ENCODE measurements around the gene WDR90. TPM values are rescaled to one million over a fixed set of nuclear protein-coding genes. Genes with fewer than 3 reads are reported as not detected.

The WDR90 gene
- total RNA-seq, 1 donor from 2014 or later = 75.9 TPM

GRCh38 chr16:640614-641013, 8.6 kb upstream of the WDR90 start:
- no peak for DNase-seq (ENCODE audit: low spot score in 2 of 2, unreplicated experiment in 2 of 2)
- Mint-ChIP-seq H3K4me3 (peak overlapping the region; percentile 39), H3K4me1 (peaks cover 8% of the 10 kb centered on the region), H3K27me3 (ENCODE audit: low read depth) (no peaks in the 10 kb centered on the region), H3K27ac (no peak overlapping the region), H3K9me3 (no peaks in the 10 kb centered on the region), H3K36me3 (no peaks in the 10 kb centered on the region)
- TF ChIP-seq CTCF (IDR thresholded peaks at IDR 0.05; ENCODE audit: unreplicated experiment) = no peak

DNA sequence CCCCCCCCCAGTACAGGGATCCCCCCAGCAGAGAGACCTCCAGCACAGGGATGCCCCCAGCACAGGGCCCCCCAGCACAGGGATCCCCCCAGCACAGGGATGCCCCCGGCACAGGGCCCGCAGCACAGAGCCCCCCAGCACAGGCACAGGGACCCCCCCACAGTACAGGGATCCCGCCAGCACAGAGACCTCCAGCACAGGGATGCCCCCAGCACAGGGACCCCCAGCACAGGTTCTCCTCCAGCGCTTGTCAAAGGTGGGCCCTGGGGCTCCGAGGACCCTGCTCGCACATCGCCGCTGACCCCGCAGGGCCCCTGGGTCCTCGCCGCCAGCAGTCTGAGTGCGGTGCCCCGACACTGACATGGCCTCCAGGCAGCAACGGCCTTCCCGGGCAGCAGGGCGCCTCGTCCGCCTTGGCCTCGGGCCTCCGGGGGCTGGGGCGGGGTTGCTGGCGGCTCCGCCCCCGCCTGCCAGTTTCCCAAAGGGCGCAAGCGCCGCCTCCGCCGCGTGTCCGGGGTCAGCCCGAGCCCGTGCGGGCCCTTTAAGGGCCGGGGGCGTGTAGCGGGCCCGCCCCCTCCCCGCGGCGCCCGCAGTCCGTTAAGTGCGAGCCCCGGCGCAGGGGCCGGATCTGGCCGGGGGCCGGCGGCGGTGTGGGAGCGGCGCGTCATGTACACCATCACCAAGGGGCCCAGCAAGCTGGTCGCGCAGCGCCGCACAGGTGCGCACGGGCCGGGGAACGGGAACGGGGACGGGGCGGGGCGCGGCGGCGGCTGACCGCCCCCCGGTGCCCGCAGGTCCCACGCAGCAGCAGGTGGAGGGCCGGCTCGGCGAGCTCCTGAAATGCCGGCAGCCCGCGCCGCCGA, 7.6 kb upstream of the WDR90 start, which contains the start of gene MCRIP2:
MCRIP2 (plus strand) TSS at position 503 of the 863 bp plus-strand sequence; CDS start at position 667, 164 bp downstream.
- no peaks in the 10 kb centered on the region for H3K27me3 Mint-ChIP-seq (ENCODE audit: low read depth)
- peak in 1 of 2 experiments; percentile 66 for DNase-seq (ENCODE audit: low spot score in 2 of 2, unreplicated experiment in 2 of 2)
- H3K9me3 Mint-ChIP-seq = no peaks in the 10 kb centered on the region

DNA sequence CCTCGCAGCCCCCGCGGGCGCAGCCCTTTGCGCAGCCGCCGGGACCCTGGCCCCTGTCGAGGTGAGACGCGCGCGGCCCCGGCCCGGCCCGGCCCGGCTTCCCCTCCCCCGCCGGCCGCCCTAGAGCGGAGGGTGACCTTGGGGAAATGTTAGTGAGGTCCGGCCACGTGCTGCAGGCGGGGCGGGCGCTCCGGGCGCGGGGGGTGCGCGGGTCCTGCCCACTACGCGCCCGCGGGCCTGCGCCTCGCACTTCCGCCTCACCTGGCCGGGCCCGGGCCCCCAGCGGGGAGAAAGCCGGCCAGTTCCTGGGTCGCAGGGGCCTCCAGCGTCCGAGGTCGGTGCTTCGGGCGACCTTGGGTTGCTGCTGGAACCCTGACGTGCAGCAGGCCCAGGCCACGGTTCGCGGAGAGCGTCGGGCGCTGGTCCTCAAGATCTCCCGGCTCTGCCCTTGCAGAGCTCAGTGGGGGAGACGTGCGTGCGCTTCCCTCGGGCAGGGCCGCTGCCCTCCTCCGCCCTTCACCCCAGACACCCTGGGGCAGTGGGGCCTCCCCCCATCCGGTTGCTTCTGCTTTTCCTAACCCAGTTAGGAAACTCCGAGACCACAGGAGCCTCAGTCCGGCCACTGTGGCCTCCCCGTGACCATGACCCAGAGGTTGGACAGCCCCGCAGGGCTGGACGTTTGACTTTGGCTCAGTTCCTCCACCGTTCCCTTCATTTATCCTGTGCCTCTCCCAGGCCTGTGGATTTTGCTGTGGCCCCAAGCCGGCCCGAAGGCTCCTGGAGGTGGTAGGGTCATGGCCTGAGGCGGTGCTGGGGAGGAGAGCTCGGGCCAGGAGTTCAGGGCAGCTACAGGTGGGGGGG, 6.7 kb upstream of the WDR90 start:
- H3K4me1 Mint-ChIP-seq = peaks cover 4% of the 10 kb centered on the region
- H3K36me3 Mint-ChIP-seq = no peaks in the 10 kb centered on the region
- no peaks in the 10 kb centered on the region for H3K27me3 Mint-ChIP-seq (ENCODE audit: low read depth)
- H3K27ac Mint-ChIP-seq = no peak overlapping the region
- TF ChIP-seq CTCF (IDR thresholded peaks at IDR 0.05; ENCODE audit: unreplicated experiment) = no peak
- no peaks in the 10 kb centered on the region for H3K9me3 Mint-ChIP-seq
- DNase-seq (ENCODE audit: low spot score in 2 of 2, unreplicated experiment in 2 of 2) = no peak
- peak overlapping the region; percentile 62 for H3K4me3 Mint-ChIP-seq

More for the DNA sequence above, 7.6 kb upstream of the WDR90 start, which contains the start of gene MCRIP2:
- Mint-ChIP-seq H3K4me1 (peaks cover 7% of the 10 kb centered on the region), H3K4me3 (peak within 1 kb of the TSS; percentile 62), H3K27ac (no peak within 1 kb of the TSS), H3K36me3 (no peaks in the 10 kb centered on the region)
- TF ChIP-seq CTCF (IDR thresholded peaks at IDR 0.05; ENCODE audit: unreplicated experiment) = no peak

GRCh38 chr16:643050-643368, 6.2 kb upstream of the WDR90 start:
- Mint-ChIP-seq H3K4me3 (peak overlapping the region; percentile 62), H3K36me3 (no peaks in the 10 kb centered on the region), H3K9me3 (no peaks in the 10 kb centered on the region), H3K4me1 (peaks cover 6% of the 10 kb centered on the region), H3K27ac (no peak overlapping the region), H3K27me3 (ENCODE audit: low read depth) (no peaks in the 10 kb centered on the region)
- TF ChIP-seq CTCF (IDR thresholded peaks at IDR 0.05; ENCODE audit: unreplicated experiment) = no peak
- no peak for DNase-seq (ENCODE audit: low spot score in 2 of 2, unreplicated experiment in 2 of 2)

- TF ChIP-seq CTCF (IDR thresholded peaks at IDR 0.05; ENCODE audit: unreplicated experiment) = no peak
- Mint-ChIP-seq H3K27me3 (ENCODE audit: low read depth) (no peaks in the 10 kb centered on the region), H3K36me3 (no peaks in the 10 kb centered on the region), H3K4me3 (peak overlapping the region; percentile 28), H3K27ac (no peak overlapping the region), H3K4me1 (peaks cover 10% of the 10 kb centered on the region), H3K9me3 (no peaks in the 10 kb centered on the region)
- DNase-seq (ENCODE audit: low spot score in 2 of 2, unreplicated experiment in 2 of 2) = no peak
These were observed 4.6 kb upstream of the WDR90 start for GRCh38 chr16:644556-644955.

All from mesothelial cell of epicardium (in vitro differentiated cells).